ENCODE results near the gene RUSC2. TPM values are rescaled to one million over a fixed set of nuclear protein-coding genes. Genes with fewer than 3 reads are reported as not detected.

RUSC2 gene
- total RNA-seq (2022; extraction: Qiagen RNA extraction; ENCODE audit: low read depth): 19.9 to 25.4 TPM (median 22.4 TPM) in 5 replicates

GRCh38 chr9:35489313-35490154 is at the start of gene RUSC2:
TSS of gene RUSC2 (plus strand) at chr9:35490111. CDS start at chr9:35546522, 56,411 bp downstream.

Other genes starting within 250 kb of the RUSC2 start
- gene TESK1, start 115.2 kb downstream of the RUSC2 start, total RNA-seq (2022; extraction: Qiagen RNA extraction; ENCODE audit: low read depth): 20.0 to 25.9 TPM (median 24.6 TPM) in 5 replicates
- gene CD72, start 128.3 kb downstream of the RUSC2 start, total RNA-seq (2022; extraction: Qiagen RNA extraction; ENCODE audit: low read depth): 0.08 to 0.35 TPM (median 0.13 TPM) in 3 of 5 replicates, not detected in the others
- gene SIT1, start 160.8 kb downstream of the RUSC2 start, total RNA-seq (2022; extraction: Qiagen RNA extraction; ENCODE audit: low read depth): not detected in 5 replicates
- 3.1 to 22.0 TPM (median 11.8 TPM) in 4 of 5 replicates, not detected in the other for gene RMRP, start 167.9 kb downstream of the RUSC2 start, total RNA-seq (2022; extraction: Qiagen RNA extraction; ENCODE audit: low read depth)
- 20.4 to 24.8 TPM (median 24.4 TPM) in 5 replicates for gene CCDC107, start 168.2 kb downstream of the RUSC2 start, total RNA-seq (2022; extraction: Qiagen RNA extraction; ENCODE audit: low read depth)
- 12.3 to 19.6 TPM (median 18.5 TPM) in 5 replicates for gene ARHGEF39, start 175.1 kb downstream of the RUSC2 start, total RNA-seq (2022; extraction: Qiagen RNA extraction; ENCODE audit: low read depth)
- gene CA9, start 183.8 kb downstream of the RUSC2 start, total RNA-seq (2022; extraction: Qiagen RNA extraction; ENCODE audit: low read depth): 3.0 to 9.1 TPM (median 5.3 TPM) in 5 replicates
- 578 to 668 TPM (median 633 TPM) in 5 replicates for gene TPM2, start 199.8 kb downstream of the RUSC2 start, total RNA-seq (2022; extraction: Qiagen RNA extraction; ENCODE audit: low read depth)
- 114 to 130 TPM (median 122 TPM) in 5 replicates for gene TLN1, start 242.1 kb downstream of the RUSC2 start, total RNA-seq (2022; extraction: Qiagen RNA extraction; ENCODE audit: low read depth)
- gene CREB3, start 242.6 kb downstream of the RUSC2 start, total RNA-seq (2022; extraction: Qiagen RNA extraction; ENCODE audit: low read depth): 58.5 to 66.0 TPM (median 58.9 TPM) in 5 replicates